HG02678 (cell line): ENCODE results near the gene FN1.
A peak's percentile ranks its signal among the peaks of the same experiment; 100 is the strongest.
"Not testable (repeated sequence)": the region's sequence is repeated elsewhere in the genome, so short reads cannot be mapped to it uniquely, and the experiment has no call there.

Experiments used
- ATAC-seq: cut with Tn5 transposase; IDR thresholded peaks from one replicate; pipeline ENCODE4 v1.9.1; 2021; ENCODE audit warnings: mild to moderate bottlenecking, moderate library complexity; ENCODE audit not compliant: unreplicated experiment

Gene FN1

DNA sequence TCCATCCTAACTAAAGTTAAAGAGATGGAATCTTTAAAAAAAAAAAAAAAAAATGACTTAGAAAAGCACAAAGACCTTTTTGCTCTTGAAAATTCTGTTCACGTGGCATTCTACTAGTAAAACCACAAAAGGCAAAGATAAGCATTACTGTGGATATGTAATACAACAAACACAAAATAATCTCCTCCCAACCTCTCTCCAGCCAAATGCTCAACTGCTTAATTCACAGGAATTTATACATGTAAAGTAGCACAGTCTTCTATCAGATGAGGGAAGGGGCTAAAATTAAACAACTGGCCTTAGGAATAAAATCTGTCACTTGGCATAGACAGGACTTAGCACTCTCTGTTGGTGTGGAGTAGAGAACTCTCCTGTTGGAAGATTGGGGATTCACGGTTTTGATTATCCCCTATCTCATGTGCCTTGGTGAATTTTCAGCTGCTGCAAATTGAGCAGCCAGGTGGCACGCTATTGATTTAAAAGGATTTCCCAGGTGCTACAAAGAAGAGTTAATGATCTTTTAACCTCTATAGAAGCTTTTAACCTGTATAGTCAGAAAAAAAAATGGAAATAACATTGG lies 66.6 kb downstream of the FN1 start:
- ATAC-seq = no peak

DNA sequence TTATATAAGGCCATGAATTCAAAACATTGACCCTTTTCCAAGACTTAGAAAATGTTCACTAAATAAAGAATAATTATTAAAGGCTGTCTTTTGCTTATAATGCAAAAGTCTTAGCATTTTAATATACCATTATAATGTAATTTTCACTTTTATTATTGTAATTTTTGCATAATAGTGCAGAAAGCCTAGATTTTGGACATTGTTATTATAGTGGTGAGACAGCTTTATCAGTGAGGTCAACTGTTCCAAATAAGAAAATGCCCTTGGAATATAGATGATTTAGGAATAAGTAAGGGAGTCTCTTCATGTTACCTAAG lies 67.4 kb downstream of the FN1 start:
- no peak for ATAC-seq

DNA sequence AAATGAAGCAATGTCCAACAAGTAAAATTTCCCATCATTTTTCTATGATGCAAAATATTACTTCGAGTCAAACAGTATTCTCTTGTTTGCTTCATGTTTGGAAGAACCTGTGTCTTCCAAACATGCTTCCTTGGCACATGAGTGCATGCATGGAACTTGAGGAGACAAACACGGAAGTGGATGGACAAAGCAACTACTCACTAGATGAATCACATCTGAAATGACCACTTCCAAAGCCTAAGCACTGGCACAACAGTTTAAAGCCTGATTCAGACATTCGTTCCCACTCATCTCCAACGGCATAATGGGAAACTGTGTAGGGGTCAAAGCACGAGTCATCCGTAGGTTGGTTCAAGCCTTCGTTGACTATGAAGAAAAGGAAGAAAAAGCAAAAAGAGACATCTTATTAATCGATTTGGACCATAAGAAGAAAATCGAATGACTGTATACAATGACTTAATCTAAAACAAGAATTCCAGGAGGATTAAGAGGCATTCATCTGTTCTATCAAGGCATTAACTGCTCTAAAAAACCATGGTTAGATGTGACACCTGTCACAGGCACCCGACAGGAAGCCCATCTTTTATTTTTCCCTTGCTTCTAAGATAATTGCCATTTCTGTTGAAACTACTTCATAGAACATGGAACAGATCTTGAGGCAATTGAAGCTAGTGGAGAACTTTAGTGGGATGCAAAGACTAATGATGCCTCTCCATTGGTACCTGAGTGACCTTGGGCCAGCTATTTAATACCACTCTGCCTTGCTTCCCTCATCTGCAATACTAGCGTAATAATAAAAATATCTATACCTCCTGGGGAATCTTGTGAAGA lies 68.0 kb downstream of the FN1 start:
- no peak for ATAC-seq

DNA sequence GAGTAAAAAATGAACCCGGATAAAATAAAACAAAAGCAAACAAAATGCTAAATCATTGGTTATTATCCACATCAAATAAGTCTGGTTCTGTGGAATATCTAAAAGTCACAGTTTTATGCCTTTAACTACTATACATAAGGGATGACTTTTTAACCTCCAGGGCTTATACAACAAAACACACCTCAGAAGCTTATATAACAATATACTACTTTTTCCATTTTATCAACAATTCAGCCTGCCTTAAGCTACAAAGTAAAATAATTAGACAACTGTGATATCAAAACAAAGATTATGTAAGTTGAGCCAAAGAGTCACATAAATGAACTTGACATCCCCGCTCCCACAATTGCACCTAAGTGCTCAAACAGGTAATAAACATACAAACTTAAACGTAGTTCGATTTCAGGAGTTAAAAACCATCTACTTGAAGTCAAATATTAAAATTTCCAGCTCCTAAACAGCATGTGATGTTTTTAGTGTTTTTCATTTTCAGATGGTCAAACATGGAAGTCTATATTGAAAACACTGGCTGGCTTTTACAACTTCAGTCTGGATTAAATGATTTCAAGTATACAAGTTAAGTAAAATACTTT lies 69.3 kb downstream of the FN1 start:
- ATAC-seq = no peak

DNA sequence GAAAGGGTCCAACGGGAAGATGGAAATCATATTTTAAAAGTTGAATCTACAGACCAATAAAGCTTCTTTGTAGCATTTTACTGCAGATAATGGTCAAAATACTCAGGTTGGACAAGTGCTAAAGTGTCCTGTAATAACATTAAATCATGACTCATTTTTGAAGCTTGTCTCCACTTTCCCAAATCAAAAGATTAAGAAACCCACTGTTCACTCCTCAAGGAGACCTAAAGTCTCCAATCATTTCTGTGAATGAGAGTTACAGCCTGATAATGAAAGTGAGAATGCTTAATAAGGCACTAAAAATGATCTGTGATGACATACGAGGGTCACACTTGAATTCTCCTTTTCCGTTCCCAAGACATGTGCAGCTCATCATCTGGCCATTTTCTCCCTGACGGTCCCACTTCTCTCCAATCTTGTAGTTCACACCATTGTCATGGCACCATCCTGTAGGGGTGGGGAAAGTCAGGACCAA lies 70.6 kb downstream of the FN1 start:
- peak; percentile 58 for ATAC-seq

DNA sequence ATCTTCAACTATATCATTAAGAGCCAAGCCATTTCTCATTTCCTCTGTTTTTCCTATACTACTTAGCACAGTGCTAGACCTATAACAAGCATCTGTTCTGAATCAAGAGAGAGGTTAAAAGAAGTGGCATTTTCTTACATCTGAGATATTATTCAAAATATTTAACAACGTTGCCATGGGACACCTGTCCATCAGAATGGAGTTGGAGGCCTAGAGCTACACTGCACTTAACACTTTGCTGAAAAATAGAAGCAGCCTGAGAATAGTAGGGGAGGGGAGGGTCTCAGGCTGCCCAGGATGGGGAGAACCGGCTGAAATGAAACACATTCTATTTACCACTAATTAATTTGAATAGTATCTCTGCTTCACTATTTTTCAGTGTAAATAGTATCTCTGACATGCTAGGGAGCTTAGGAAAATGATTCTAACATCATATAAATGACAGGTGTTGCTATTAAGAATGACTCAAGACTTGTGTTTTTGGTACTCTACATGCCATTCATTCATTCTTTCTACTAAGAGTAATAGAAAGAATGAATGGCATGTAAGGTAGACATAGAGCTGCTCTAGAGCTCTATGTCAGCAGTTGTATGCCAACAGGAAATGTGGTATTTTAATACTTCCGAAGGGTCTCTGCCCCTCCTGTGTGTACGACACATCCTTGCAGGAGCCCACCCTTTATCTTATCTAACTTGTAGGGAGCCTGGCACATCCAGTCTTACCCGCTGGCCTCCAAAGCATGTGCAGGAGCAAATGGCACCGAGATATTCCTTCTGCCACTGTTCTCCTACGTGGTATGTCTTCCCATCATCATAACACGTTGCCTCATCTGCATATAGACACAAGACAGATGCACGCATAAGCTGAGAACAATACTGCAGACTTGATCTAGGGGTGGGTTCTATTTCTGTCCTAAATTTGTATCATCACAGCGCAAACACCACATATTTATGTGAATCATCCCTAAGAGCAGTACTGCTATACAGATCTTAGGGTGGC lies 71.4 kb downstream of the FN1 start:
- no peak for ATAC-seq

DNA sequence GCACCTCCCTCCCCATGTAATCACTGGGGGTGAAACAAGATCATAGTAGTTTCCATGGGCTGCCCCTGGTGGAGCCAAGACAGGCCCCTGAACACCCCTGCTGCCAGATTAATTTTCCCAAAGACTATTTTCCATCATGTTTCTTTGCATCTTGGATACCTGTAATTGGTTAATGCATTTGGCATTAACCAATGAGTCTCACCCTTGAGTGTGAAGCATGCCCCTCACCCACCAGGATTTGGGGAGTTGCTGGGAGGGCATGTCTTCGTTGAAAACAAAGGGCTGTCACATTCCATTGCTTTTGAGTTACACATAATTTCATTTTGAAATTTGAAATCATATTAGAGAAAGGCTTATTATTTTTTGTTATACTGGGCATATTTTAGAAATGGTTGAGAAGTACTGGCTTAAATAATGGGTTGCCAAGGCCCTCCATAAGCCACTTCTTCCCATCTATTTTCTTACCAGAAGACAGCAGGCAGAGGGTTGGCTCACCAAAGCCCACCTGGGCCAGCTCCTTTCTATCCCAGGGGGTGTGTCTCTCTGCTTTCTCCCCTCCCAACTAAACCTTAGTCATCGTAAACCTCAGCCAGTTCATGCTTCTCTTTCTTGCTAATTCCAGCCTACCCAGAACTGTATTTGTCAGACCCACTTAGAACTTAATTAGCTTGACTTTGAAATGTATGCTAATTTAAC lies 72.3 kb downstream of the FN1 start:
- ATAC-seq = no peak

DNA sequence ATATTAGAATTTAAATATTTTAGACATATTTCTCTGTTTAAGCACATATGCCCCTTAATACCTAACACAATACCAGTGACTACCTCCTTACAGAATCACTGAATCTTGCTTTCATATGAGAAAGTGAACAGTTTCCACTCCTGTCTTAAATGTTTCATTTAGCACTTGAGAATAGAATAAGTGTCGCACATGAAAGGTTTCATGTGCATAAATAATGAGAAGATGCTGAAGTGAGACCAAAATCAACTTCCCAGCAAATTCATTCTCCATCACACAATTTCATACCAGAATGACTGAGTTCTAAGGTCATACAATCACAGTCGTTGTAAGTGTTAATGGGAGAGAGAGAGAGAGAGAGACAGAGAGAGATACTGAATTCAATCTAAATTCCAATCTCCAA lies 72.8 kb downstream of the FN1 start:
- ATAC-seq = no peak

DNA sequence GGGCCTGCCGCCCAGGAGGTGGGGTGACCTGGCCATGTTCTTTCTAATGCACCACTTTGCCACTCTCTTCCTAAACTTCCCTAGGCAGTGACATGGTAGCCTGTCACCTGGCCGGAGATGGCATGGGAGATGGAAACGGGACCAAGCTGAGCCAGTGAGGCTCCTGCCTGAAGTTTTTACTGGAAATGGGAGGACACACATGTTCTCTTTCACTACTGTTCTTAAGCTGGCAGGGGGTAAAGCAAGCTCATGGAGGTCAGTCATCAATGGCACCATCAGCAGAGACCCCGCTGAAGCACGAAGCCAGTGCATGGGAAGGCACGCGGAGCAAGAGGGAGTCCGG lies 73.3 kb downstream of the FN1 start:
- no peak for ATAC-seq

DNA sequence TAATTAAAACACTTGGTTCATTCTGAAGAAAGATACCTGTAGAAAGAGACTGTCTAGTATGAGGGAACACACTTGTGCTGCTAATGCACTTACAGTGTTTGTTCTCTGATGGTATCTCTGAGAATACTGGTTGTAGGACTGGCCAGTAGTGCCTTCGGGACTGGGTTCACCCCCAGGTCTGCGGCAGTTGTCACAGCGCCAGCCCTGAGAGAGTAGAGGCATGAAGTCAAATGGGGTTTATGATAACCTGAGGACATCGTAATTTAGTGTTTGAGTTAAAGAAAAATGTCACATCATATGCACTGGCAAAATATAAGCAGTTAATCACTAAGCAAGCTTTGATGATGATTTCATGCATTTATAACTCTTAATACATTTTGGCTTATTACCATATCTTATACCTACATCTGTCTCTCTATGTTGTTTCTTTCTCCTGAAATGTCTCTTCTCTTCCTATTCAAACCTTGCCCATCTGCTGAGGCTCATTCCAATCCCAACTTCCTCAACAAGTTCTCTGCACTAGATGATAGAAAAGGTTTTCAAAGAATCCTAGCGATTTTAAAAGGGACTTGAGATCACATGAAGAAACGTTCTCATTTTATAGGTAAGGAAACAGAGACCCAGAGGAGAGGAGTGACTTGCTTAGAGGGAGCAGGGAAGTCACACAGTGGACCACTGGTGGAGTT lies 73.8 kb downstream of the FN1 start:
- no peak for ATAC-seq

DNA sequence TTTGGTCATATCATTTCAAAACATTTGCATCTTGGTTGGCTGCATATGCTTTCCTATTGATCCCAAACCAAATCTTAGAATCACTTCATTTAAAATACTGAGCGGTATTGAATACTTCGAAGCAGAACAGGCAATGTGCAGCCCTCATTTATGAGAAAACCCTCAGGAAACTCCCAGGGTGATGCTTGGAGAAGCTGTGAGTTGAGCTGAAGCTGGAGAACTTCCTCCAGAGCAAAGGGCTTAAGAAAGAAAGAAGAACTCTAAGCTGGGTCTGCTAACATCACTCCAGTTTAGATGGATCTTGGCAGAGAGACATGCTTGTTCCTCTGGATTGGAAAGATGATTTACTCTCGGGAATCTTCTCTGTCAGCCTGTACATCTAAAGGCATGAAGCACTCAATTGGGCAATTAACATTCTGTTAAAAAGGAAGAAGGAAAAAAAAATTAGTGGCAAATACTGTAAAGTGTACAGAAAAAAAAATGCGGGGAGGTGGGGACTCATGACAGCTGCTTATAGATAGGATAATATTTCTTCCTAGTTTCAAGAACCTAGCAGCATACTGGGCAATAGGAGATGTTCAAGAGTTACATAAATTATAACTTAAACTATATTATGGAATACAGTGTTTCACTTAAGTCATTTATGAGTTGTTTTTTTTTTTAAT lies 74.5 kb downstream of the FN1 start:
- ATAC-seq = no peak

DNA sequence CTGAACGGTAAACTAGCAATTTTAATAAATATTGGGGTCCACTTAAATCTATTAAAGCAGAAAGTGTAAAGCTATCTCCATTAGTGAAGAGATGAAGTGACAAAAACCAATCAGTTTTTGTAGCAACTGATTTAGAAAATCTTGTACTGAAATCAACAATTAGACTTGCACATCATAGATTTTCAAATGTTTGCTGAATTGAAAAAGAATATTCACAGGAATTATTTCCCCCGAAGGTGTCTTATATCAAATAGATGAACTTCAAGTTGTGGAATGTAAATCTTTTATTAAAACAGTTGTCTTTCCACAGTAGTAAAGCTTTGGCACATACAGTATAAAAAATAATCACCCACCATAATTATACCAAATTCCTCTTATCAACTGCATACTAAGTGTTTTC lies 75.3 kb downstream of the FN1 start:
- no peak for ATAC-seq

DNA sequence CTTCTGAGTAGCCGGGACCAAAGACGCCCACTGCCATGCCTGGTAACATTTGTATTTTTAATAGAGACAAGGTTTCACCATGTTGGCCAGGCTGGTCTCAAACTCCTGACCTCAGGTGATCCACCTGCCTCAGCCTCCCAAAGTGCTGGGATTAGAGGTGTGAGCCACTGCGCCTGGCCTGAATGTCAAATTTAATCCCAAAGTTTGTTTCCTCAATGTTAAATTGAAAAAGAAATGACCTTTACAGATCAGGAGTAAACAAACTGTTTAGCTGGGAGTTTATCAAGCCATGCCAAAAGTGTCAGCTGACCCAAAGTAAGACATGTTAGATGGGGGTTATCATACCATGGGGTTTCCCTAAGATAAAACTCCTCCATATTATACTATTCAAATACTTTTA lies 75.8 kb downstream of the FN1 start:
- ATAC-seq = not testable (repeated sequence)

DNA sequence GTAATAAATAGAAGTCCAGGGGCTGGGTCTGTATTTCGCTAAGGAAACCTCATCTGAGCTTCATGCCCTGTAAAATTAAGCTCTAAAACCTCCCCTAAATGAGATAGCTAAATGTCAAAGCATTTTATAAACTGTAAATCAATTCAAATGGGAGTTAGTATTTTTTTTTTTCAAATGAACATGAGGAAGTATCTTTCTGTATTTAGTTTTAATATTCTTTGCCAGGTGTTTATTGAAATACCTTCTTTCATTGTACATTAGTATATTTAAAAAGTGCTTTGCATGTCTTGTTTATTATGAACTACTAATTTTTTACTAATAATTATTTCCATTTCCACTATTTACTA lies 76.3 kb downstream of the FN1 start:
- no peak for ATAC-seq

DNA sequence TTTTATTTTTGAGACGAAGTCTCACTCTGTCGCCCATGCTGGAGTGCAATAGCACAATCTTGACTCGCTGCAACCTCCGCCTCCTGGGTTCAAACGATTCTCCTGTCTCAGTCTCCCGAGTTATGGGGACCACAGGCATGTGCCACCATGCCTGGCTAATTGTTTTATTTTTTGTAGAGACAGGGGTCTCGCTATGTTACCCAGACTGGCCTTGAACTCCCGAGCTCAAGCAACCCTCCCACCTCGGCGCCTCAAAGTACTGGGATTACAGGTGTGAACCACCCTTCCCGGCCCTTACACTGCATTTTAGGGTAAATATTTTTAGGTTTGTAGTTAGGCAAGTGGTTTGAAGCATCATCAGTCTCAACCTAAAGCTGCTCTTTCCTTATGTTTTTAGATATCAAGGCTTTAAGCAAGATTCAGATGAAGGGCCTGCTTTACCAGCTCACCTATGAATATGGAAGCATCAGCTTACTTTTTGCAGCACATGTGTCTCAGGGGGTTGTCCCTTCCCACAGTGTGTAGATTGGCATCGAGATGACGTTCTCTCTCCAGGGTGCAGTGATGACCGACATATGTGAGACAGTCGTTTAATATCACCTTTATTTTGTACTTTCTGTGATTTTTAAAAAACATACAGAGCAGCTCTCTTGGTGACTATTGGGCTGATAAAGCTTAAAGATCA lies 76.8 kb downstream of the FN1 start:
- no peak for ATAC-seq

DNA sequence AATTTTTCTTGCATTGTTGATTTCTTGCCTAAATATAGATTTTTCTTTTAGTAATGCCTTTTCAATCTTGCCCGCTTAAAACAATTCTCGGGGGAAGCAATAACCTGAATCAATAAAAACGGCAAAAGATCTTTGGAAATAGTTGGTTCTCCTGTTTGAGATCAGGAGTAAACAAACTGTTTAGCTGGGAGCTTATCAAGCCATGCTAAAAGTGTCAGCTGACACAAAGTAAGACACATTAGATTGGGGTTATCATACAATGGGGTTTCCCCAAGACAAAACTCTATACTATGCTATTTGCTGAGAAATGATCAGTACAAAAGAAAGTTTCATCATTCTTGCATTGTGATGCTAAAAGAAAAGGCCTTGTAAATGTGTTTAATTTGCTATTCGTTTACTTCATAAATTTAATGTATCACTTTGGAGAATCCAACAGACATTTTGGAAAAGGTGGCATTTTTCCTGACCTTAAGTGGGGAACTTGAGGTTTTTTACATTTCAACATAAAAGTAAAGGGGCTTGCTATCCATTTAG lies 77.5 kb downstream of the FN1 start:
- no peak for ATAC-seq

DNA sequence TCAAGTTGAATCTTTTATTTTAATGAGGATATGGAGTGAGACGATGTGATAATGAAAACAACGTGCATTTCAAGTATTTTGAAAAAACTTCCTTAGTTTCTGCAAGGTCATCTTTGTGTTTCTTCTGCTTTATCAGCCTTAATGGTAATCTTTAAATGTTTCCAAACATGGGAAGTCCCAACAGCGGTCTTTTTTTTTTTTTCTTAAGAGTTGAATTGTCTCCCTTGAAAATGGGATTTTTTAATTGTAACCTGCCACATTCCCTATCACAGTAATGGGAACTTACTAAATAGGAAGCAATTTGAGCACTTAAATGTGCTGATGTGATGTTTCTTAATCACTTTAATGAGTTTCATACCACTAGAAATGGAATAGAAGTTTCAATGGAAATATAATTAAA lies 78.2 kb downstream of the FN1 start:
- ATAC-seq = no peak

DNA sequence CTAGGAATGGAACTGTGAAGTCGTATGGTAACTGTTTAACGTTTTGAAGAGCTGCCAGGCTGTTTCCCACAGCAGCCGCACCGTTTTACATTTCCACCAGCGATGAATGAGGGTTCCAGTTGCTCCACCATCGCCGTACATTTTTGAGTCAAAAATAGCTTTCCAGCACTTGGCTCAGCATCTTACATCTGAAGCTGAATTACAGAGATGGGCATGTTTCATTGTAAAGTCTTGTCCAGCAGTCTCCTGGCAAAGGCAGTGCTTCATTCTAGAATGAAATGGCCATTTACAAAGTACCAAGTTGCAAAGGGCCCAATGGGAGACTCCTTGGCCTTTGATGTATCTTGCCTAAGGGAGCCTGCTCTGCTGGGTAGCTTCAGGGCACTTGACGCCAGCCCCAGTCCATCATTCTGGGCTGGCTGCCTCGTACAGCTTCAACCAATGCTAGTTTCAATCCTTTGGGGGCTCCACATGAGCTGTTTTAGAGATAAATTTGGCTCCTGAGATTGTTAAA lies 78.9 kb downstream of the FN1 start:
- ATAC-seq = no peak
